Stimulated activated CD4-positive, alpha-beta T cell treated with anti-CD3 and anti-CD28 coated beads, TNF-alpha, amount 100 ng/mL, for 4 hours (primary cell): ENCODE measurements around the gene PLVAP.

Experiments
- DNase-seq, 3 experiments: peaks; one replicate each; pipeline ENCODE4 v3.0.0-alpha.2; 2020; ENCODE audit warnings: low read depth in 3 of 3

PLVAP gene

GRCh38 chr19:17303167-17303939, 73.8 kb downstream of the PLVAP start, which contains the start of gene ABHD8:
TSS of gene ABHD8 (minus strand) at chr19:17303425. CDS start at chr19:17301616, 1,809 bp downstream.
- DNase-seq: peak; percentile 87

DNA sequence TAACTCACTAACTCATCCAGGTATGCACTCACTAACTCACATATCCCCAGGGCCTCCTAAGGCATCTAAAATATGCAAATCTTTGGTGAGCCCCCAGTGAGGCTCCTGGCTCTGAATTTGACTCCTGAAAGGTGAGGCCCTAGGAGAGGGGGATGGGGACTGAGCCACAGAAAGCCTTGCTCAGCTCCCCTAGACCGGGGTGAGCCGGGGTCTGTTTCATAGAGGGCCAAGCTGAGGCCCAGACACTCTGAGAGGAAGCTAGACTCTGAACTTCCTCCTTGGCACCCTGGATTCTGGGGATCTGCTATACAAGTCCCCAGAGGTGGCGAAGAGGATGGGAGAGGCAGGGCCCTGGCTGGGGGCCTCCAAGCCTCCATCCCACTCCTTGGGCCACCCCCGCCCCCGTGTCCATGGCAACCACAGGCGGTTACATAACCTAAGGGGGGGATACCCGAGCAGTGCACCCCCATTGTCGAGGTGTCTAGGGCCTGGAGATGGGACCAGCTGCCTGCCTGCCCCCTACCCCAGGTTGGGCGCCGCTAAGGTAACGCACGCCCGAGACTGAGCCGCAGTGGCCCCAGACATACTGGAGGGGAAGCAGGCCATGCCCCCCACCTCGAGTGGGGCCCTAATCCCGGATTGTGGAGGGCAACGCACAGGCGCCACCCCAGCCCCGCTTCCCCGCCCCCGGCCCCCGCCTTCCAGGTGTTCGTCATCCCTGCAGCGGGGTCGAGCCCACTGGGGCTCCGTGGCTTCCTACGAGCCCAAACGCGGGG, 74.6 kb downstream of the PLVAP start:
- DNase-seq: no peak
